NT2/D1 (cell line): ENCODE measurements around the gene BAK1.

Experiments
- YY1 ChIP-seq: IDR thresholded peaks from 2 replicates; pipeline ENCODE4 v1.6.1; 2011; ENCODE audit not compliant: insufficient read length, insufficient read depth
- ZNF274 ChIP-seq: IDR thresholded peaks from 2 replicates; pipeline ENCODE4 v1.6.1; 2011; ENCODE audit warnings: mild to moderate bottlenecking, low read depth, low read length

GRCh38 chr6:33593414-33593727, 13.3 kb upstream of the BAK1 start:
- TF ChIP-seq YY1 (no peak), ZNF274 (no peak)
